Regular cardiac myocyte (primary cell): Measurements from ENCODE around the gene FAM149A. TPM values are rescaled to one million over a fixed set of nuclear protein-coding genes. Genes with fewer than 3 reads are reported as not detected.

ENCODE experiments used
- total RNA-seq: library from RNA; depleted of rRNA; stranded (reverse); fragments of >200 nt; gene quantifications from 2 replicates; pipeline ENCODE4 v1.2.3, GENCODE V29; 2014

Gene FAM149A
- total RNA-seq, result 2.3 and 8.2 TPM in 2 replicates

GRCh38 chr4:186104114-186104889 lies at the start of gene FAM149A:
FAM149A (plus strand) TSS chr4:186104704.

GRCh38 chr4:186068581-186069348 lies 35.7 kb upstream of the FAM149A start, which contains the start of gene TLR3:
TLR3 (plus strand) TSS chr4:186069156; CDS start chr4:186076620, 7,464 bp downstream.

GRCh38 chr4:186191200-186192065 lies 86.9 kb downstream of the FAM149A start, which contains the start of gene CYP4V2:
CYP4V2 (plus strand) TSS chr4:186191567; CDS start chr4:186191824, 257 bp downstream.

Other genes starting within 250 kb of the FAM149A start
- gene TLR3, start 35.5 kb upstream of the FAM149A start, total RNA-seq, result 3.6 and 7.0 TPM in 2 replicates
- 18.2 and 34.7 TPM in 2 replicates for gene CYP4V2, start 86.9 kb downstream of the FAM149A start, total RNA-seq
- under 0.01 and 0.28 TPM in 2 replicates for gene KLKB1, start 122.8 kb downstream of the FAM149A start, total RNA-seq
- not detected in 2 replicates for gene F11, start 161.5 kb downstream of the FAM149A start, total RNA-seq